CD14-positive monocyte (primary cell): ENCODE measurements around the gene TMEM151B. TPM values are rescaled to one million over a fixed set of nuclear protein-coding genes. Genes with fewer than 3 reads are reported as not detected.

Source experiments
- DNase-seq, 3 donors: peaks; one replicate each; pipeline ENCODE4 v3.0.0-alpha.2; 2011 to 2022
- H2AFZ ChIP-seq: 2 replicates; pipeline ENCODE4 v1.6.0; 2012; ENCODE audit warnings: mild to moderate bottlenecking, low read depth, low read length, inconsistent platforms; ENCODE audit not compliant: insufficient read depth, poor library complexity, severe bottlenecking
- H3K27ac ChIP-seq, 2 donors: 1 replicate in 1 of 2; 2 replicates in 1 of 2; pipeline ENCODE4 v1.5.1; 2012 to 2013; ENCODE audit warnings: low read length in 2 of 2, control low read depth in 1 of 2, inconsistent platforms in 1 of 2, low read depth in 1 of 2, mild to moderate bottlenecking in 1 of 2
- H3K27me3 ChIP-seq, 2 donors: one replicate each; pipeline versions ENCODE4 v1.6.0 to v1.6.1; 2011 to 2013; ENCODE audit warnings: low read length in 2 of 2; ENCODE audit not compliant: control insufficient read depth in 2 of 2, insufficient read depth in 2 of 2
- H3K36me3 ChIP-seq, 2 donors: replicated peaks in 1 of 2; 1 replicate in 1 of 2; 2 replicates in 1 of 2; pipeline versions ENCODE4 v1.5.1 to v1.6.1; 2012 to 2013; ENCODE audit warnings: low read length in 2 of 2, control low read depth in 1 of 2, inconsistent platforms in 1 of 2, mild to moderate bottlenecking in 1 of 2; ENCODE audit not compliant: insufficient read depth in 2 of 2, control insufficient read depth in 1 of 2
- H3K4me1 ChIP-seq, 2 donors: 1 replicate in 1 of 2; 2 replicates in 1 of 2; pipeline versions ENCODE4 v1.5.1 to v1.6.1; 2012 to 2013; ENCODE audit warnings: low read length in 2 of 2, control low read depth in 1 of 2, inconsistent platforms in 1 of 2, mild to moderate bottlenecking in 1 of 2, moderate library complexity in 1 of 2; ENCODE audit not compliant: insufficient read depth in 2 of 2, control insufficient read depth in 1 of 2
- H3K4me2 ChIP-seq: replicated peaks from 2 replicates; pipeline ENCODE3; 2012; ENCODE audit warnings: low read length, moderate library complexity, mild to moderate bottlenecking; ENCODE audit not compliant: poor library complexity, severe bottlenecking; ENCODE audit errors: extremely low read depth
- H3K4me3 ChIP-seq, 3 experiments: fragments of 200-600 bp in 1 of 3; sonication (generic) in 1 of 3; replicated peaks in 1 of 3; 1 replicate in 2 of 3; 2 replicates in 1 of 3; pipeline ENCODE4 v1.5.1; 2011 to 2013; ENCODE audit warnings: low read length in 3 of 3, mild to moderate bottlenecking in 3 of 3, control low read depth in 2 of 3, low read depth in 2 of 3, inconsistent platforms in 1 of 3, moderate library complexity in 1 of 3
- H3K79me2 ChIP-seq: 2 replicates; pipeline ENCODE4 v1.6.0; 2012; ENCODE audit warnings: mild to moderate bottlenecking, control low read depth, inconsistent platforms, low read length, moderate library complexity; ENCODE audit not compliant: insufficient read depth
- H3K9ac ChIP-seq: 2 replicates; pipeline ENCODE4 v1.6.0; 2017; ENCODE audit warnings: low read length, mild to moderate bottlenecking; ENCODE audit not compliant: insufficient read depth, poor library complexity, severe bottlenecking
- H3K9me3 ChIP-seq, 2 donors: replicated peaks in 1 of 2; 1 replicate in 1 of 2; 2 replicates in 1 of 2; pipeline versions ENCODE4 v1.5.1 to v1.6.1; 2012 to 2013; ENCODE audit warnings: low read length in 2 of 2, control low read depth in 1 of 2; ENCODE audit not compliant: control insufficient read depth in 1 of 2, insufficient read depth in 1 of 2
- H4K20me1 ChIP-seq: 2 replicates; pipeline ENCODE4 v1.6.0; 2012; ENCODE audit warnings: mild to moderate bottlenecking, low read length, control low read depth, moderate library complexity; ENCODE audit not compliant: insufficient read depth
- H3K27ac Mint-ChIP-seq, 7 donors: one replicate each; pipeline ENCODE4 v1.8.0; 2020; ENCODE audit warnings: mild to moderate bottlenecking in 7 of 7, mixed read lengths in 7 of 7, moderate library complexity in 6 of 7, inconsistent platforms in 2 of 7
- H3K27me3 Mint-ChIP-seq, 3 donors: one replicate each; pipeline ENCODE4 v1.8.0; 2021 to 2022; ENCODE audit warnings: low read depth in 3 of 3, mild to moderate bottlenecking in 3 of 3, mixed read lengths in 3 of 3, moderate library complexity in 3 of 3, inconsistent platforms in 1 of 3
- H3K36me3 Mint-ChIP-seq, 2 donors: one replicate each; pipeline ENCODE4 v1.8.0; 2020; ENCODE audit warnings: mixed read lengths in 2 of 2, inconsistent platforms in 1 of 2, mild to moderate bottlenecking in 1 of 2
- H3K4me1 Mint-ChIP-seq: one replicate; pipeline ENCODE4 v1.8.0; 2020; ENCODE audit warnings: mild to moderate bottlenecking, mixed read lengths
- H3K4me3 Mint-ChIP-seq, 2 donors: one replicate each; pipeline ENCODE4 v1.8.0; 2020; ENCODE audit warnings: mild to moderate bottlenecking in 2 of 2, mixed read lengths in 2 of 2, moderate library complexity in 1 of 2
- H3K9me3 Mint-ChIP-seq, 7 donors: one replicate each; pipeline ENCODE4 v1.8.0; 2020 to 2022; ENCODE audit warnings: mixed read lengths in 7 of 7, mild to moderate bottlenecking in 6 of 7, moderate library complexity in 6 of 7, inconsistent platforms in 2 of 7
- WGBS: methylation state at CpG from one replicate; pipeline ENCODE4 v1.1.5; 2013; ENCODE audit warnings: missing lambda C conversion rate; ENCODE audit not compliant: insufficient coverage; 5-methylcytosine and 5-hydroxymethylcytosine counted together
- intact Hi-C, 2 donors: fragments of 100-400 bp; cut with micrococcal nuclease; formaldehyde crosslinking; loops; one replicate each; pipeline versions ENCODE4 v1.15.0 to v1.15.1; 2023
- polyA plus RNA-seq, 3 donors: library from polyadenylated mRNA; depleted of rRNA in 1 of 3; unstranded in 2 of 3; stranded (reverse) in 1 of 3; fragments of 300-500 nt in 2 of 3; fragments of >200 nt in 1 of 3; fragmentation: Illumina TruSeq in 2 of 3; gene quantifications; 1 replicate in 2 of 3; 2 replicates in 1 of 3; pipeline ENCODE4 v1.2.3, GENCODE V29; 2012 to 2021
- TF ChIP-seq, protein P1 (sequence below): fragments of 200-600 bp; IDR thresholded peaks from one replicate; pipeline ENCODE4 v1.8.0; 2022; ENCODE audit warnings: antibody characterized with exemption, mild to moderate bottlenecking

TMEM151B gene
- polyA plus RNA-seq, 3 donors = not detected

DNA sequence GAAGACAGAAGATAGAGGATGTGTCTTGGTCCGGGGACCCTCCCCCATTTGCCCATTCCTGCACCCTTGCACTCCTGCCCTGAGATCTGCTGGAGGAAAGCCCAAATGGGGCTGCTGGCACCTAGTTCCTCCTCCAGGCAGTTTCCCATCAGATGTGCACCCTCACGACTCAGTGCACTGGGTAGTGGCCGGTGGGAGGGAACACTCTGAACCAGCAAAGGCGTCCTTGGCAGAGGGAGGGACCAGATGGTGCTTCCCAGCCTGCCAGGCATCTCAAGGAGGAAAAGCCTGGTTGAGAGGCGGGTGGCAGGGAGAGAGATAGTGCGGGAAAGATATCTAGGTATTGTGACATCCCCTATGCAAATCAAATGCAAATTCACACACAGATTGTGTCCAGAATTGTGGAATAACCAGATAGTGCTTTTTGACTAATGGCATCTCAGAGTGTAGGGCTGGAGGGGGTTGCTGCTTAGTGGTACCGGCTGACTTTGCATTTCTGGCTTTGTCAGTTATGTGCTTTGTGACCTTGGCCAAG, 19.5 kb downstream of the TMEM151B start:
- no peak overlapping the region for H3K4me3 ChIP-seq
- Mint-ChIP-seq H3K9me3 (peaks cover 0 to 1% (median 0%) of the 10 kb centered on the region in 7 donors), H3K36me3 (no peaks in the 10 kb centered on the region), H3K27ac (no peak overlapping the region), H3K27me3 (peaks cover 32 to 61% (median 39%) of the 10 kb centered on the region in 3 donors), H3K4me3 (no peak overlapping the region), H3K4me1 (peaks cover 1% of the 10 kb centered on the region)
- no peak overlapping the region for H2AFZ ChIP-seq
- H3K9me3 ChIP-seq = no peaks in the 10 kb centered on the region
- no peaks in the 10 kb centered on the region for H4K20me1 ChIP-seq
- peaks cover 0 to 13% of the 10 kb centered on the region in 2 donors for H3K27me3 ChIP-seq
- H3K4me2 ChIP-seq = no peak overlapping the region
- no peaks in the 10 kb centered on the region for H3K36me3 ChIP-seq
- intact Hi-C loops = no loop called here
- TF ChIP-seq, protein P1, sequence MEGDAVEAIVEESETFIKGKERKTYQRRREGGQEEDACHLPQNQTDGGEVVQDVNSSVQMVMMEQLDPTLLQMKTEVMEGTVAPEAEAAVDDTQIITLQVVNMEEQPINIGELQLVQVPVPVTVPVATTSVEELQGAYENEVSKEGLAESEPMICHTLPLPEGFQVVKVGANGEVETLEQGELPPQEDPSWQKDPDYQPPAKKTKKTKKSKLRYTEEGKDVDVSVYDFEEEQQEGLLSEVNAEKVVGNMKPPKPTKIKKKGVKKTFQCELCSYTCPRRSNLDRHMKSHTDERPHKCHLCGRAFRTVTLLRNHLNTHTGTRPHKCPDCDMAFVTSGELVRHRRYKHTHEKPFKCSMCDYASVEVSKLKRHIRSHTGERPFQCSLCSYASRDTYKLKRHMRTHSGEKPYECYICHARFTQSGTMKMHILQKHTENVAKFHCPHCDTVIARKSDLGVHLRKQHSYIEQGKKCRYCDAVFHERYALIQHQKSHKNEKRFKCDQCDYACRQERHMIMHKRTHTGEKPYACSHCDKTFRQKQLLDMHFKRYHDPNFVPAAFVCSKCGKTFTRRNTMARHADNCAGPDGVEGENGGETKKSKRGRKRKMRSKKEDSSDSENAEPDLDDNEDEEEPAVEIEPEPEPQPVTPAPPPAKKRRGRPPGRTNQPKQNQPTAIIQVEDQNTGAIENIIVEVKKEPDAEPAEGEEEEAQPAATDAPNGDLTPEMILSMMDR = no peak
- no peaks in the 10 kb centered on the region for H3K4me1 ChIP-seq
- WGBS = no CpG with 5 or more reads among the region's 7 CpGs
- no peaks in the 10 kb centered on the region for H3K79me2 ChIP-seq
- DNase-seq = no peak
- H3K9ac ChIP-seq = no peak overlapping the region
- H3K27ac ChIP-seq = no peak overlapping the region

DNA sequence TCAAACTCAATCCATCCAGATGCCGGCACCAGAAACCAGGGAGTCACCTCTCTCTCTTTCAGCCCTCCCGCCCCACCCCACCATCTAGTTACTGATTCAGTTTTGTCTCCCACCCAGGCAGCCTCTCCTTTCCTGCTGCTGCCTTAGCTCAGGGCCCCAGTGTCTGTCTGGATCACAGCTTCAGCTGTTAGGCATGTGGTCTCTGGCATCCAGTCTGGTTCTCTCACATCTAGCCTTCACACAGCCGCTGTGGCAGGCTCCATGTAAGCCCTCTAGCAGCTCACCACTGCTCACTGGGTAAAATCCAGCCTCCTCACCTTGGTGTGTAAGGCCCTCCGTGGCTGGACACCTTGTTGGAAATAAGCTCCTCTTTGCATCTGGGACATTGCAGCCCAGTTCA, 21.6 kb downstream of the TMEM151B start:
- Mint-ChIP-seq H3K4me3 (no peak overlapping the region), H3K27me3 (peaks cover 49 to 76% (median 52%) of the 10 kb centered on the region in 3 donors), H3K36me3 (peaks cover 0 to 2% of the 10 kb centered on the region in 2 donors), H3K9me3 (peaks cover 0 to 4% (median 0%) of the 10 kb centered on the region in 7 donors), H3K27ac (no peak overlapping the region), H3K4me1 (peaks cover 4% of the 10 kb centered on the region)
- Histone ChIP-seq H2AFZ (no peak overlapping the region), H3K27me3 (peaks cover 15 to 34% of the 10 kb centered on the region in 2 donors), H3K9ac (no peak overlapping the region), H3K4me2 (no peak overlapping the region), H3K36me3 (no peaks in the 10 kb centered on the region), H4K20me1 (no peaks in the 10 kb centered on the region), H3K4me1 (peaks cover 0 to 1% of the 10 kb centered on the region in 2 donors), H3K79me2 (no peaks in the 10 kb centered on the region), H3K4me3 (no peak overlapping the region), H3K9me3 (peaks cover 0 to 5% of the 10 kb centered on the region in 2 donors), H3K27ac (no peak overlapping the region)
- intact Hi-C loops = no loop called here
- whole genome bisulfite sequencing = 76% methylated on average over 3 of the region's 4 CpGs
- TF ChIP-seq, protein P1 = no peak
- DNase-seq = no peak
